ENCODE measurements around the gene TBL1XR1.

The TBL1XR1 gene

DNA sequence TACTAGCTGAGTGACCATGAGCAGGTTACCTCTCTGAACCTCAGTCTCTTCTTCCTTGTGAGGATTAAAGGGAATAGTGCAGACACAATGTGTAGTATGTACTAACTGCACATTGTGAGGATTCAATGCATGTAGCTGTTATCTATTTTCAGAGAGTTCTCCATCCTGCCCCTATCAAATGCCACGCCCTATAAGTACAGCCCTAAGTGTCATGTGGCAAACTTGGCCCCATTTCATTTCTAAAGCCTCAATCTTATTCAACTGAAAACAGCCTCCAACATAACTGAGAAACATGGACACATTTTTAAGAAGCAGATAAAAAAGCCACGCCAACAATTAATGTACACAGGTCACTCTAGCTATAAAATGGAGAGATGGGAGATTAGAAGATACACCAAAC is 220.0 kb downstream of the TBL1XR1 start:
- TF ChIP-seq MAX (IDR thresholded peaks at IDR 0.05) (no peak), RAD21 (IDR thresholded peaks at IDR 0.05; ENCODE audit: low read depth) (no peak), NFIC (IDR thresholded peaks at IDR 0.05) (no peak), ZBTB7A (IDR thresholded peaks at IDR 0.05; ENCODE audit: low read depth) (no peak), CEBPB (IDR thresholded peaks at IDR 0.05) (no peak), FOXM1 (IDR thresholded peaks at IDR 0.05; ENCODE audit: borderline replicate concordance, low read depth) (no peak), YY1 (IDR thresholded peaks at IDR 0.05; ENCODE audit: low read depth) (no peak), TEAD4 (IDR thresholded peaks at IDR 0.05) (no peak), TAF1 (IDR thresholded peaks at IDR 0.05; ENCODE audit: low read depth) (no peak), TCF12 (IDR thresholded peaks at IDR 0.05; ENCODE audit: low read depth) (no peak), EP300 (IDR thresholded peaks at IDR 0.05; ENCODE audit: borderline replicate concordance) (no peak), CREB1 (IDR thresholded peaks at IDR 0.05; ENCODE audit: low read depth) (no peak), EGR1 (IDR thresholded peaks at IDR 0.05) (no peak)
- TF ChIP-seq, protein P1, sequence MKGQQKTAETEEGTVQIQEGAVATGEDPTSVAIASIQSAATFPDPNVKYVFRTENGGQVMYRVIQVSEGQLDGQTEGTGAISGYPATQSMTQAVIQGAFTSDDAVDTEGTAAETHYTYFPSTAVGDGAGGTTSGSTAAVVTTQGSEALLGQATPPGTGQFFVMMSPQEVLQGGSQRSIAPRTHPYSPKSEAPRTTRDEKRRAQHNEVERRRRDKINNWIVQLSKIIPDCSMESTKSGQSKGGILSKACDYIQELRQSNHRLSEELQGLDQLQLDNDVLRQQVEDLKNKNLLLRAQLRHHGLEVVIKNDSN (IDR thresholded peaks at IDR 0.05): no peak
- TF ChIP-seq, protein P2, sequence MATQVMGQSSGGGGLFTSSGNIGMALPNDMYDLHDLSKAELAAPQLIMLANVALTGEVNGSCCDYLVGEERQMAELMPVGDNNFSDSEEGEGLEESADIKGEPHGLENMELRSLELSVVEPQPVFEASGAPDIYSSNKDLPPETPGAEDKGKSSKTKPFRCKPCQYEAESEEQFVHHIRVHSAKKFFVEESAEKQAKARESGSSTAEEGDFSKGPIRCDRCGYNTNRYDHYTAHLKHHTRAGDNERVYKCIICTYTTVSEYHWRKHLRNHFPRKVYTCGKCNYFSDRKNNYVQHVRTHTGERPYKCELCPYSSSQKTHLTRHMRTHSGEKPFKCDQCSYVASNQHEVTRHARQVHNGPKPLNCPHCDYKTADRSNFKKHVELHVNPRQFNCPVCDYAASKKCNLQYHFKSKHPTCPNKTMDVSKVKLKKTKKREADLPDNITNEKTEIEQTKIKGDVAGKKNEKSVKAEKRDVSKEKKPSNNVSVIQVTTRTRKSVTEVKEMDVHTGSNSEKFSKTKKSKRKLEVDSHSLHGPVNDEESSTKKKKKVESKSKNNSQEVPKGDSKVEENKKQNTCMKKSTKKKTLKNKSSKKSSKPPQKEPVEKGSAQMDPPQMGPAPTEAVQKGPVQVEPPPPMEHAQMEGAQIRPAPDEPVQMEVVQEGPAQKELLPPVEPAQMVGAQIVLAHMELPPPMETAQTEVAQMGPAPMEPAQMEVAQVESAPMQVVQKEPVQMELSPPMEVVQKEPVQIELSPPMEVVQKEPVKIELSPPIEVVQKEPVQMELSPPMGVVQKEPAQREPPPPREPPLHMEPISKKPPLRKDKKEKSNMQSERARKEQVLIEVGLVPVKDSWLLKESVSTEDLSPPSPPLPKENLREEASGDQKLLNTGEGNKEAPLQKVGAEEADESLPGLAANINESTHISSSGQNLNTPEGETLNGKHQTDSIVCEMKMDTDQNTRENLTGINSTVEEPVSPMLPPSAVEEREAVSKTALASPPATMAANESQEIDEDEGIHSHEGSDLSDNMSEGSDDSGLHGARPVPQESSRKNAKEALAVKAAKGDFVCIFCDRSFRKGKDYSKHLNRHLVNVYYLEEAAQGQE (IDR thresholded peaks at IDR 0.05; ENCODE audit: low read depth): no peak

GRCh38 chr3:176976586-176976985 is 220.7 kb downstream of the TBL1XR1 start:
- TF ChIP-seq TEAD4 (IDR thresholded peaks at IDR 0.05) (no peak), EGR1 (IDR thresholded peaks at IDR 0.05) (no peak), CEBPB (IDR thresholded peaks at IDR 0.05) (no peak), YY1 (IDR thresholded peaks at IDR 0.05; ENCODE audit: low read depth) (no peak), RAD21 (IDR thresholded peaks at IDR 0.05; ENCODE audit: low read depth) (no peak), MAX (IDR thresholded peaks at IDR 0.05) (no peak), ZBTB7A (IDR thresholded peaks at IDR 0.05; ENCODE audit: low read depth) (no peak), FOXM1 (IDR thresholded peaks at IDR 0.05; ENCODE audit: borderline replicate concordance, low read depth) (no peak), TAF1 (IDR thresholded peaks at IDR 0.05; ENCODE audit: low read depth) (no peak), EP300 (IDR thresholded peaks at IDR 0.05; ENCODE audit: borderline replicate concordance) (no peak), CREB1 (IDR thresholded peaks at IDR 0.05; ENCODE audit: low read depth) (no peak), TCF12 (IDR thresholded peaks at IDR 0.05; ENCODE audit: low read depth) (no peak), NFIC (IDR thresholded peaks at IDR 0.05) (no peak)
- TF ChIP-seq, protein P2 (IDR thresholded peaks at IDR 0.05; ENCODE audit: low read depth): no peak
- TF ChIP-seq, protein P1 (IDR thresholded peaks at IDR 0.05): no peak

GRCh38 chr3:176974279-176974678 is 223.0 kb downstream of the TBL1XR1 start:
- TF ChIP-seq TEAD4 (IDR thresholded peaks at IDR 0.05) (no peak), NFIC (IDR thresholded peaks at IDR 0.05) (no peak), TAF1 (IDR thresholded peaks at IDR 0.05; ENCODE audit: low read depth) (no peak), CEBPB (IDR thresholded peaks at IDR 0.05) (no peak), RAD21 (IDR thresholded peaks at IDR 0.05; ENCODE audit: low read depth) (no peak), MAX (IDR thresholded peaks at IDR 0.05) (no peak), FOXM1 (IDR thresholded peaks at IDR 0.05; ENCODE audit: borderline replicate concordance, low read depth) (no peak), CREB1 (IDR thresholded peaks at IDR 0.05; ENCODE audit: low read depth) (no peak), EP300 (IDR thresholded peaks at IDR 0.05; ENCODE audit: borderline replicate concordance) (no peak), ZBTB7A (IDR thresholded peaks at IDR 0.05; ENCODE audit: low read depth) (no peak)
- TF ChIP-seq, protein P1 (IDR thresholded peaks at IDR 0.05): no peak

DNA sequence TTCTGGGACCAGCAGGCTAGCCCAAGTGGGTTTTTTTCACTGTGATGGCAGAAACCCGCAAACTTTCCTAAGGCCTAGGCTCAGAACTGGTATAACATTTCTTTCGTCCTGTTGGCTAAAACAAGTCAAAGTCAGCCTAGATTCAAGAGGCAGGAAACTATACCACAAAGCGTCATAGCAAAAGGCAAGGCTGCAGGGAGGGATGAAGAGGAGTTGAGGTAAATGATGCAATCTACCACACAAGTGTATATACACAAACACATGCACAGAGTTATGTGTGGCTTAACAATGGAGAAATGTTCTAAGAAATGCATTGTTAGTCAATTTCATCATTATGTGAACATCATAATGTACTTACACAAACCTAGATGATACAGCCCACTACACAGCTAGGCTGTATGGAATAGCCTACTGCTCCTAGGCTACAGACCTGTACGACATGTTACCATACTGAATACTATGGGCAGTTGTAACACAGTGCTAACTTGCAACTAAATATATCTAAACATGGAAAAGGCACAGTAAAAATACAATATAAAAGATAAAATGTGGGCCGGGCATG is 225.6 kb downstream of the TBL1XR1 start:
- TF ChIP-seq, protein P1 (IDR thresholded peaks at IDR 0.05): no peak
- TF ChIP-seq TAF1 (IDR thresholded peaks at IDR 0.05; ENCODE audit: low read depth) (no peak), FOXM1 (IDR thresholded peaks at IDR 0.05; ENCODE audit: borderline replicate concordance, low read depth) (no peak), EGR1 (IDR thresholded peaks at IDR 0.05) (no peak), CEBPB (IDR thresholded peaks at IDR 0.05) (no peak), MAX (IDR thresholded peaks at IDR 0.05) (no peak), CREB1 (IDR thresholded peaks at IDR 0.05; ENCODE audit: low read depth) (no peak), RAD21 (IDR thresholded peaks at IDR 0.05; ENCODE audit: low read depth) (no peak), EP300 (IDR thresholded peaks at IDR 0.05; ENCODE audit: borderline replicate concordance) (no peak), TCF12 (IDR thresholded peaks at IDR 0.05; ENCODE audit: low read depth) (no peak)

Data from Ishikawa (cell line).